Cardiac fibroblast (primary cell): ENCODE measurements around the gene KRTAP5-6.

Source experiments
- DNase-seq, 2 donors: peaks; one replicate each; pipeline versions ENCODE4 v3.0.0 to v3.0.0-alpha.2; 2010; ENCODE audit warnings: low read depth in 2 of 2
- H3K4me3 ChIP-seq, 2 donors: replicated peaks in 1 of 2; 1 replicate in 1 of 2; 2 replicates in 1 of 2; pipeline ENCODE4 v1.5.1; 2011; ENCODE audit warnings: low read depth in 2 of 2, low read length in 2 of 2, mild to moderate bottlenecking in 2 of 2, moderate library complexity in 1 of 2
- TF ChIP-seq, protein P1 (sequence below): IDR thresholded peaks from one replicate; pipeline ENCODE4 v1.5.1; 2011; ENCODE audit warnings: low read depth, mild to moderate bottlenecking, low read length, inconsistent platforms

KRTAP5-6 gene

DNA sequence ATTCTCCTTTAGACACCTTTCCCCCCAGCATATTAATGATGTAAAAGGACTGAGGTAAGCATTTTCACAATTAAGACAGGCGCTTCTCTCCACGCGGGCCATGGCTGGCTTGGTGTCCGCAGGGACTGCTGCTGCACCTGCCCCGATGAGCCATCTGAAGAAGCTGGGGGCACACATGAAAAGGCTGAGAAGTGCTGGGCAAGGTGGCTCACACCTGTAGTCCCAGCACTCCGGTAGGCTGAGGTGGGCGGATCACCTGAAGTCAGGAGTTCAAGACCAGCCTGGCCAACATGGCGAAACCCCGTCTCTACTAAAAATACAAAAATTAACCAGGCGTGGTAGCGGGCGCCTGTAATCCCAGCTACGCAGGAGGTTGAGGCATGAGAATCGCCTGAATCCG lies 21.3 kb downstream of the KRTAP5-6 start:
- no peak for DNase-seq
- TF ChIP-seq, protein P1, sequence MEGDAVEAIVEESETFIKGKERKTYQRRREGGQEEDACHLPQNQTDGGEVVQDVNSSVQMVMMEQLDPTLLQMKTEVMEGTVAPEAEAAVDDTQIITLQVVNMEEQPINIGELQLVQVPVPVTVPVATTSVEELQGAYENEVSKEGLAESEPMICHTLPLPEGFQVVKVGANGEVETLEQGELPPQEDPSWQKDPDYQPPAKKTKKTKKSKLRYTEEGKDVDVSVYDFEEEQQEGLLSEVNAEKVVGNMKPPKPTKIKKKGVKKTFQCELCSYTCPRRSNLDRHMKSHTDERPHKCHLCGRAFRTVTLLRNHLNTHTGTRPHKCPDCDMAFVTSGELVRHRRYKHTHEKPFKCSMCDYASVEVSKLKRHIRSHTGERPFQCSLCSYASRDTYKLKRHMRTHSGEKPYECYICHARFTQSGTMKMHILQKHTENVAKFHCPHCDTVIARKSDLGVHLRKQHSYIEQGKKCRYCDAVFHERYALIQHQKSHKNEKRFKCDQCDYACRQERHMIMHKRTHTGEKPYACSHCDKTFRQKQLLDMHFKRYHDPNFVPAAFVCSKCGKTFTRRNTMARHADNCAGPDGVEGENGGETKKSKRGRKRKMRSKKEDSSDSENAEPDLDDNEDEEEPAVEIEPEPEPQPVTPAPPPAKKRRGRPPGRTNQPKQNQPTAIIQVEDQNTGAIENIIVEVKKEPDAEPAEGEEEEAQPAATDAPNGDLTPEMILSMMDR, result no peak
- no peak overlapping the region for H3K4me3 ChIP-seq

GRCh38 chr11:1719781-1720180 lies 22.8 kb downstream of the KRTAP5-6 start:
- no peak for DNase-seq
- H3K4me3 ChIP-seq, result no peak overlapping the region
- TF ChIP-seq, protein P1, result no peak

DNA sequence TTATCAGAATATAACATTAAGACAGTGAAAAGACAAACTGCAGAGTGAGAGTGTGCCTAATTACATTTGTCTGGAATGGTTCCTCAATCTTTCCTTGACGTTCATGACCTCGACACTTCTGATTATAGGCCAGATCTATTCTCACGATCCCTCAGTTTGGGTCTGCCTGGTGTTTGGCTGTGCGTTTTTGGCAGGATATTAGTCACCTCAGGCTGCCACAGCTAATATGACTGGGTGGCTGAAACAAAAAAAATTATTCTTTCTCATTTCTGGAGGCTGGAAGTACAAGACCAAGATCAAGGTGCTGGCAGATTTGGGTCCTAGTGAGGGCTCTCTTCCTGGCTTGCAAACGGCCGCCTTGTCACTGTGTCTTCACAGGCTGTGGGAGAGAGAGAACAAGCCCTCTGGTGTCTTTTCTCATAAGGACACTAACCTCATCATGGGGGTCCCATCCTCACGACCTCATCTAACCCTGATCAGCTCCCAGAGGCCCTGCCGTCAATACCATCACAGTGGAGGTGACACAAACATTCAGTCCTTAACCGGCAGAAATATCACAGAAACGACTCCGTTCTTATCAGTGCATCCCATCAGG lies 30.2 kb downstream of the KRTAP5-6 start:
- no peak overlapping the region for H3K4me3 ChIP-seq
- no peak for DNase-seq
- TF ChIP-seq, protein P1, result no peak

DNA sequence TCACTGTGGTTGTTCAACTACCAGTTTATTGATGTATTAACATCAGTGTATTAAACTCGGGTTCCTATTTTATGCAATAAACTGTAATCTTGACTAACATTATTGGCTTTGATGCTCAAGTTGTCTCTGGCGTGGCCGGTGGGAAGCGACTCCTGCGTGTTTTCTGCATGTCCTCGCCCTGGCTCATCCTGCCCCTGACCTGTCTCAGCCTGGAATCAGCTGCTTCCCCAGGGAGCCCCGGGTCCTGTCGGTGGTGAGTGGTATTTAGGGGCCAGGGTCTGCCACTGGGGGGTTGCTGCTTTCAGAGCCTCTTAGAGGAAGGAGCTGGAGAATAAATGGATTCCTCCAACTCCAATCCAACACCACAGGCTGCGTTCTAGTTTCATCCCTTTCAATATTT lies 30.9 kb downstream of the KRTAP5-6 start:
- no peak for DNase-seq
- TF ChIP-seq, protein P1, result no peak
- H3K4me3 ChIP-seq, result no peak overlapping the region

DNA sequence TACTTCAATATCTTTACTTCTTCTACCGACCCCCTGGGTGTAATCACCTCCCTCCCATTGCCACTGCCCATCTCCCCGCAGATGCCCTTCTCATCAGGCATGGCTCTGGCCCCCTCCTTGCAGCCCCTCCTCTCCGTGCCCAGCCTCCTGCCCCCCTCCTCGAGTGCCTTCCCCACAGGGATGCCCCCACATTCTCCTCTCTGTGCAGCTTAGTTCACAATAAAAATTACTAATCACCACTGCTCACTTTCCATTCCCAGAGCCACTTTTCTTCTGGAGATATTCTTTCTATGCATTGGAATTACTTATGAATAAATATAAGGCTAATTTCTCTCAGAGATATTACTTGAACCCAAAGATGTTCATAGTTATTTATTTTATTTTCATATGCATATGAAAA lies 31.3 kb downstream of the KRTAP5-6 start:
- no peak for DNase-seq
- TF ChIP-seq, protein P1, result no peak
- no peak overlapping the region for H3K4me3 ChIP-seq

GRCh38 chr11:1728931-1729691 lies 32.1 kb downstream of the KRTAP5-6 start:
- no peak for DNase-seq
- TF ChIP-seq, protein P1, result no peak
- no peak overlapping the region for H3K4me3 ChIP-seq

DNA sequence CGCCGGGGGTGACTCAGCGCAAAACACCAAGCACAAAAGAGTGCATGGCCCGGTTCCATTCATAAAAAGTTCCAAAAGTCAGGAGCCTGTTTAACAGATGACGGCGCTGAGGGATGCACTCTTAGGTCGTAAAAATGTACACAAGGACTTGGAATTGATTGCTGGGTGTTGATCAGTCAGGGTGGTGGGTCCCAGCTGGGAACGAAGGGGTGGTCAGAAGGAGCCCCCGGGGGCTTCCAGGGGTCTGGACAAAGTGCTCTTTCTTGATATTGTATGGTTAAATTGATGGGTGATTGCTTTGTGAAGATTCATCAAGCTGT lies 32.7 kb downstream of the KRTAP5-6 start:
- DNase-seq, result no peak
- no peak overlapping the region for H3K4me3 ChIP-seq
- TF ChIP-seq, protein P1, result no peak
